Measurements from ENCODE around the gene ENTHD1. TPM values are rescaled to one million over a fixed set of nuclear protein-coding genes. Genes with fewer than 3 reads are reported as not detected.

ENTHD1 gene
- total and polyA plus RNA-seq, 10 of the 15 experiments (the other 5 are each of a cell fraction or from before 2014, with no cell fraction given), result 0.09 to 0.52 (median 0.21) TPM; not detected in 1

GRCh38 chr22:39839204-39839603 is 54.4 kb downstream of the ENTHD1 start (continued):
- TF ChIP-seq TARDBP (IDR thresholded peaks at IDR 0.05; ENCODE audit: borderline replicate concordance) (no peak), SUPT20H (IDR thresholded peaks at IDR 0.05; ENCODE audit: borderline replicate concordance, control insufficient read depth, low read depth, low read length) (no peak), EGR1 (IDR thresholded peaks at IDR 0.05; ENCODE audit: borderline replicate concordance in 1 of 2, low read depth in 2 of 2, low read length in 2 of 2) (no peak), NFIC (IDR thresholded peaks at IDR 0.05; ENCODE audit: low read depth, low read length) (0 out of 2 replicates have a peak, but pooled peaks have one; percentile 13), STAT1 (conservative IDR thresholded peaks at IDR 0.05) (no peak), FOS (IDR thresholded peaks at IDR 0.05; ENCODE audit: borderline replicate concordance, extremely low read depth, insufficient read length) (no peak), DPF2 (IDR thresholded peaks at IDR 0.05) (peak; percentile 34; the same call in 1 of the 2 replicates), IRF4 (IDR thresholded peaks at IDR 0.05; ENCODE audit: low read depth, low read length) (no peak), PBX3 (IDR thresholded peaks at IDR 0.05; ENCODE audit: insufficient replicate concordance, low read depth, low read length) (no peak), CBFB (IDR thresholded peaks at IDR 0.05; ENCODE audit: low read depth) (no peak), SRF (IDR thresholded peaks at IDR 0.05; ENCODE audit: low read depth in 2 of 2, low read length in 2 of 2) (no peak), MTA2 (IDR thresholded peaks at IDR 0.05; ENCODE audit: low read depth) (peak; percentile 8; the same call in 1 of the 2 replicates)

- H3K36me3 ChIP-seq (ENCODE audit: control insufficient read depth in 2 of 2, insufficient read depth in 2 of 2, low read length in 1 of 2), result no peaks in the 10 kb centered on the region
- H3K27ac ChIP-seq (ENCODE audit: control insufficient read depth, insufficient read depth), result no peak overlapping the region
- DNase-seq (ENCODE audit: low read depth, low spot score) (no peak), FAIRE-seq (no peak), ATAC-seq (no peak)
- H3K79me2 ChIP-seq (ENCODE audit: control insufficient read depth, insufficient read depth, low read length), result no peaks in the 10 kb centered on the region
- H2AFZ ChIP-seq (ENCODE audit: control insufficient read depth, low read depth, low read length), result no peak overlapping the region
- CTCF ChIA-PET, result interaction anchor here (1.0 to 2.0 kb wide), 2 partner anchors 11 to 65 kb away, joined by 4 to 7 read pairs; no protein-coding TSS in a partner anchor
- no peak overlapping the region for H3K4me3 ChIP-seq
- no peaks in the 10 kb centered on the region for H3K27me3 ChIP-seq (replicated peaks in 1 of 2; ENCODE audit: control insufficient read depth in 2 of 2, insufficient read depth in 2 of 2, low read length in 1 of 2)
- in situ Hi-C loops (cut with MboI), result no loop called here
- SMC1A ChIA-PET (ENCODE audit: uncharacterized antibody, unreplicated experiment), result interaction anchor here (0.7 to 2.1 kb wide), 9 partner anchors 11 to 191 kb away, joined by 3 to 14 read pairs (median 4); no protein-coding TSS in a partner anchor
- RAD21 ChIA-PET (ENCODE audit: unreplicated experiment), result no interaction called here
- H3K4me1 ChIP-seq (ENCODE audit: control insufficient read depth, insufficient read depth, low read length), result peaks cover 7% of the 10 kb centered on the region
- 10% methylated on average over 2 of the region's 2 CpGs for WGBS (ENCODE audit: insufficient coverage, insufficient replicate concordance, low lambda C conversion rate, missing lambda C conversion rate)
- intact Hi-C loops (cut with micrococcal nuclease; ENCODE audit: unreplicated experiment), result no loop called here
- no peaks in the 10 kb centered on the region for H4K20me1 ChIP-seq (ENCODE audit: control insufficient read depth, insufficient read depth)
- POLR2A ChIA-PET, result interaction anchor here (0.5 kb wide), 1 partner anchor 127 kb away, joined by 3 read pairs; no protein-coding TSS in a partner anchor
- no peaks in the 10 kb centered on the region; the same call in 2 of the 3 replicates for H3K9me3 ChIP-seq (replicated peaks; ENCODE audit: control insufficient read depth, insufficient read depth, low read length)
- BruUV-seq (replicated peaks), result no TSS peak
- no peak overlapping the region for H3K9ac ChIP-seq (ENCODE audit: control insufficient read depth, insufficient read depth, low read length)
- no peak overlapping the region for H3K4me2 ChIP-seq (ENCODE audit: control insufficient read depth, insufficient read depth)
- TF ChIP-seq IKZF1 (conservative IDR thresholded peaks at IDR 0.05), result no peak
- no peak for TF ChIP-seq RAD51 (IDR thresholded peaks at IDR 0.05)
- TF ChIP-seq POLR2AphosphoS2 (IDR thresholded peaks at IDR 0.05; ENCODE audit: low read depth, low read length), result no peak
- no peak for TF ChIP-seq BHLHE40 (IDR thresholded peaks at IDR 0.05; ENCODE audit: borderline replicate concordance in 1 of 2, low read depth in 2 of 2, low read length in 1 of 2)
- no peak for TF ChIP-seq USF2 (IDR thresholded peaks at IDR 0.05; ENCODE audit: borderline replicate concordance, low read depth, low read length)
- no peak for TF ChIP-seq NR2F1 (conservative IDR thresholded peaks at IDR 0.05)
- no peak for TF ChIP-seq E2F8 (IDR thresholded peaks at IDR 0.05; ENCODE audit: low read depth, partially characterized antibody)
- TF ChIP-seq PAX5 (IDR thresholded peaks at IDR 0.05; ENCODE audit: borderline replicate concordance, low read depth, low read length), result no peak
Observed at GRCh38 chr22:39833610-39834009, 60.0 kb downstream of the ENTHD1 start.

All from GM12878 (cell line).